Astrocyte of the hippocampus (primary cell): ENCODE measurements around the gene FUNDC2.

Experiments used
- DNase-seq: peaks from one replicate; pipeline ENCODE4 v3.0.0; 2011; ENCODE audit warnings: low read depth, low spot score

FUNDC2 gene

GRCh38 chrX:155023907-155024833, 2.5 kb upstream of the FUNDC2 start:
- DNase-seq, result no peak

GRCh38 chrX:155026420-155026726, 271 bp upstream of the FUNDC2 start:
- DNase-seq, result no peak

GRCh38 chrX:155027509-155028066, 944 bp downstream of the FUNDC2 start:
- peak; percentile 63 for DNase-seq

- DNase-seq, result peak; percentile 1
These were observed 1.5 kb downstream of the FUNDC2 start for GRCh38 chrX:155028129-155028528.

- DNase-seq, result peak; percentile 50
These were observed 2.2 kb downstream of the FUNDC2 start for GRCh38 chrX:155028877-155029291.

- no peak for DNase-seq
These were observed 5.0 kb downstream of the FUNDC2 start for GRCh38 chrX:155031657-155032056.

GRCh38 chrX:155035688-155036087, 9.0 kb downstream of the FUNDC2 start:
- DNase-seq, result no peak

GRCh38 chrX:155046129-155046810, 19.6 kb downstream of the FUNDC2 start:
- no peak for DNase-seq

- DNase-seq, result no peak
These were observed 20.3 kb downstream of the FUNDC2 start for GRCh38 chrX:155046811-155047528.

- peak; percentile 50 for DNase-seq
These were observed 22.5 kb downstream of the FUNDC2 start for GRCh38 chrX:155048977-155049619.

- no peak for DNase-seq
These were observed 26.3 kb downstream of the FUNDC2 start for GRCh38 chrX:155052738-155053498.

- DNase-seq, result no peak
These were observed 27.0 kb downstream of the FUNDC2 start for GRCh38 chrX:155053656-155054055.

- DNase-seq, result no peak
These were observed 27.6 kb downstream of the FUNDC2 start for GRCh38 chrX:155054255-155054654.

- no peak for DNase-seq
These were observed 28.9 kb downstream of the FUNDC2 start for GRCh38 chrX:155055494-155055893.

- no peak for DNase-seq
These were observed 29.8 kb downstream of the FUNDC2 start for GRCh38 chrX:155056471-155056870.

- DNase-seq, result peak; percentile 79
These were observed 30.5 kb downstream of the FUNDC2 start for GRCh38 chrX:155056877-155057792.

- no peak for DNase-seq
These were observed 35.1 kb downstream of the FUNDC2 start for GRCh38 chrX:155061760-155062159.

GRCh38 chrX:155065035-155065734, 38.5 kb downstream of the FUNDC2 start:
- DNase-seq, result peak; percentile 53

GRCh38 chrX:155068165-155068564, 41.5 kb downstream of the FUNDC2 start:
- DNase-seq, result peak; percentile 34
